WTC11 (cell line): Measurements from ENCODE around the gene ENG. TPM values are rescaled to one million over a fixed set of nuclear protein-coding genes. Genes with fewer than 3 reads are reported as not detected.

ENCODE experiments used
- ATAC-seq: fragments of 200-7000 bp; cut with Tn5 transposase; 2 replicates; pipeline ENCODE4 v1.10.0; 2021; ENCODE audit warnings: mild to moderate bottlenecking, moderate library complexity
- CTCF ChIA-PET: fragments of 300-600 bp; sonication (Branson Sonifier 250); formaldehyde crosslinking; loops from one replicate; lab custom pipeline; 2021; ENCODE audit warnings: antibody characterized with exemption; lab: Charles Lee
- POLR2A ChIA-PET: fragments of 350-600 bp; sonication (Branson Sonifier 250); formaldehyde crosslinking; loops from one replicate; lab custom pipeline; 2021; ENCODE audit warnings: antibody characterized with exemption; lab: Charles Lee
- DNase-seq: peaks from one replicate; pipeline ENCODE4 v3.0.0; 2021; ENCODE audit warnings: low spot score
- H3K27ac Mint-ChIP-seq: 2 replicates; pipeline ENCODE4 v1.8.0; 2021; ENCODE audit warnings: mixed read lengths
- H3K27me3 Mint-ChIP-seq: 2 replicates; pipeline ENCODE4 v1.8.0; 2021; ENCODE audit warnings: low read depth, mild to moderate bottlenecking, moderate library complexity, mixed read lengths
- H3K36me3 Mint-ChIP-seq: 2 replicates; pipeline ENCODE4 v1.8.0; 2021; ENCODE audit warnings: mixed read lengths
- H3K4me1 Mint-ChIP-seq: 2 replicates; pipeline ENCODE4 v1.8.0; 2022; ENCODE audit warnings: mixed read lengths
- H3K4me3 Mint-ChIP-seq: 2 replicates; pipeline ENCODE4 v1.8.0; 2021; ENCODE audit warnings: mild to moderate bottlenecking, moderate library complexity, mixed read lengths
- H3K9me3 Mint-ChIP-seq: 2 replicates; pipeline ENCODE4 v1.8.0; 2021; ENCODE audit warnings: mixed read lengths
- ATF1 ChIP-seq: sonication (generic); formaldehyde crosslinking; IDR thresholded peaks from 2 replicates; pipeline ENCODE4 v1.8.1; 2023; ENCODE audit warnings: mild to moderate bottlenecking, moderate library complexity, missing genetic modification reagents
- ATF2 ChIP-seq: sonication (generic); formaldehyde crosslinking; IDR thresholded peaks from 2 replicates; pipeline ENCODE4 v1.8.1; 2022; ENCODE audit warnings: low read depth, missing genetic modification reagents, borderline replicate concordance
- ESRRA ChIP-seq: sonication (generic); formaldehyde crosslinking; IDR thresholded peaks from 2 replicates; pipeline ENCODE4 v1.8.1; 2022; ENCODE audit warnings: mild to moderate bottlenecking, missing genetic modification reagents, borderline replicate concordance
- FOXP4 ChIP-seq: sonication (generic); formaldehyde crosslinking; IDR thresholded peaks from 2 replicates; pipeline ENCODE4 v1.8.0; 2022; ENCODE audit warnings: mild to moderate bottlenecking, missing genetic modification reagents
- HMGXB4 ChIP-seq: sonication (generic); formaldehyde crosslinking; IDR thresholded peaks from 2 replicates; pipeline ENCODE4 v1.8.1; 2023; ENCODE audit warnings: mild to moderate bottlenecking, moderate library complexity, missing genetic modification reagents
- IRF2 ChIP-seq: sonication (generic); formaldehyde crosslinking; IDR thresholded peaks from 2 replicates; pipeline ENCODE4 v1.8.0; 2022; ENCODE audit warnings: low read depth, missing genetic modification reagents, borderline replicate concordance
- JAZF1 ChIP-seq: fragments of 250-450 bp; sonication (Bioruptor Pico); IDR thresholded peaks from 2 replicates; pipeline ENCODE4 v1.9.0; 2021; ENCODE audit warnings: moderate library complexity, mild to moderate bottlenecking, inconsistent platforms
- NFATC4 ChIP-seq: fragments of 250-450 bp; sonication (Bioruptor Pico); IDR thresholded peaks from 2 replicates; pipeline ENCODE4 v1.9.0; 2021; ENCODE audit warnings: mild to moderate bottlenecking
- NFE2L1 ChIP-seq: sonication (generic); formaldehyde crosslinking; IDR thresholded peaks from 2 replicates; pipeline ENCODE4 v1.8.1; 2023; ENCODE audit warnings: missing genetic modification reagents
- NFYB ChIP-seq: sonication (generic); formaldehyde crosslinking; conservative IDR thresholded peaks from 2 replicates; pipeline ENCODE4 v1.8.0; 2022; ENCODE audit warnings: low read depth, missing genetic modification reagents
- NR1H2 ChIP-seq: sonication (generic); formaldehyde crosslinking; IDR thresholded peaks from 2 replicates; pipeline ENCODE4 v1.9.0; 2021; ENCODE audit warnings: mild to moderate bottlenecking, moderate library complexity, missing genetic modification reagents
- PREB ChIP-seq: sonication (generic); formaldehyde crosslinking; IDR thresholded peaks from 2 replicates; pipeline ENCODE4 v1.8.1; 2022; ENCODE audit warnings: mild to moderate bottlenecking, missing genetic modification reagents, moderate library complexity, borderline replicate concordance
- SMAD3 ChIP-seq: sonication (generic); formaldehyde crosslinking; IDR thresholded peaks from 2 replicates; pipeline ENCODE4 v1.8.0; 2022; ENCODE audit warnings: missing genetic modification reagents, mild to moderate bottlenecking, borderline replicate concordance
- SMAD4 ChIP-seq: sonication (generic); formaldehyde crosslinking; IDR thresholded peaks from 2 replicates; pipeline ENCODE4 v1.8.0; 2022; ENCODE audit warnings: mild to moderate bottlenecking, missing genetic modification reagents
- SOX15 ChIP-seq: fragments of 250-450 bp; sonication (Bioruptor Pico); IDR thresholded peaks from 2 replicates; pipeline ENCODE4 v1.9.0; 2021; ENCODE audit warnings: mild to moderate bottlenecking
- SP1 ChIP-seq: sonication (generic); formaldehyde crosslinking; conservative IDR thresholded peaks from 2 replicates; pipeline ENCODE4 v1.8.1; 2022; ENCODE audit warnings: missing genetic modification reagents
- TEAD4 ChIP-seq: sonication (generic); formaldehyde crosslinking; IDR thresholded peaks from 2 replicates; pipeline ENCODE4 v1.8.0; 2022; ENCODE audit warnings: mild to moderate bottlenecking, missing genetic modification reagents
- ZNF121 ChIP-seq: sonication (generic); formaldehyde crosslinking; IDR thresholded peaks from 2 replicates; pipeline ENCODE4 v1.8.0; 2023; ENCODE audit warnings: missing genetic modification reagents
- ZNF232 ChIP-seq: sonication (generic); formaldehyde crosslinking; IDR thresholded peaks from 2 replicates; pipeline ENCODE4 v1.8.0; 2022; ENCODE audit warnings: mild to moderate bottlenecking, missing genetic modification reagents
- ZNF263 ChIP-seq: sonication (generic); formaldehyde crosslinking; IDR thresholded peaks from 2 replicates; pipeline ENCODE4 v1.8.1; 2022; ENCODE audit warnings: low read depth, mild to moderate bottlenecking, moderate library complexity, missing genetic modification reagents
- ZSCAN18 ChIP-seq: fragments of 250-450 bp; sonication (Bioruptor Pico); IDR thresholded peaks from 2 replicates; pipeline ENCODE4 v2.1.2; 2022; ENCODE audit warnings: mild to moderate bottlenecking, moderate library complexity
- total RNA-seq: library from RNA; stranded (reverse); gene quantifications from 3 replicates; pipeline ENCODE4 v1.2.3, GENCODE V29; 2021
- TF ChIP-seq, protein P1 (sequence below): sonication (generic); formaldehyde crosslinking; IDR thresholded peaks from 2 replicates; pipeline ENCODE4 v1.8.1; 2023; ENCODE audit warnings: mild to moderate bottlenecking, missing genetic modification reagents, borderline replicate concordance

The ENG gene
- total RNA-seq, 1 experiment from 2014 or later, result 4.4 TPM

DNA sequence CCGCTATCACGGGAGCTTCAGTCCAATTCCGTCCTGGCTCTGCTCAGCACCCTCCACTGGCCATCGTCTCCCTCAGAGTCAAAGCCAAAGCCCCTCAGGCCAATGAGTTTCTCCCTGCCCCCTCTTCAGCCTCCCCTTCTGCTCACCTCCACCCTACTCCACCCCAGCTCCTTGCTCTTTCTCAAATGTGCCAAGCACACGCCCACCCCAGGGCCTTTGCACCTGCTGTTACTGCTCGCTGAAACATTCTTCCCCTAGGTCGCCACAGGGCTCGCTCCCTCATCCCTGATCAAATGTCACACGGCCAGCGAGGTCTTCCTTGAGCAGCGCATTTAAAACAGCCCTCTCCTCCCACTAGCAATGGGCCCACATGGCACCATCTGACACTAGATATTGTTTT is 6.3 kb upstream of the ENG start:
- Mint-ChIP-seq H3K36me3 (no peaks in the 10 kb centered on the region), H3K4me3 (no peak overlapping the region), H3K9me3 (no peaks in the 10 kb centered on the region), H3K27ac (no peak overlapping the region; the same call in 1 of the 2 replicates), H3K27me3 (no peaks in the 10 kb centered on the region), H3K4me1 (0 out of 2 replicates have a peak, but pooled peaks cover 2% of the 10 kb centered on the region)
- ChIA-PET CTCF (interaction anchor here (2.2 kb wide), 1 partner anchor 9 kb away, joined by 16 read pairs; no protein-coding TSS in a partner anchor), POLR2A (no interaction called here)
- ATAC-seq (no peak), DNase-seq (no peak)
- TF ChIP-seq ESRRA (CRISPR knock-in tag) (no peak), SMAD3 (CRISPR knock-in tag) (no peak), NR1H2 (no peak), ZNF232 (CRISPR knock-in tag) (no peak), NFYB (CRISPR knock-in tag) (no peak), SOX15 (no peak)

GRCh38 chr9:127860260-127860659 is 5.8 kb upstream of the ENG start:
- Mint-ChIP-seq H3K9me3 (no peaks in the 10 kb centered on the region), H3K27ac (no peak overlapping the region), H3K27me3 (no peaks in the 10 kb centered on the region), H3K36me3 (no peaks in the 10 kb centered on the region), H3K4me1 (0 out of 2 replicates have a peak, but pooled peaks cover 2% of the 10 kb centered on the region), H3K4me3 (no peak overlapping the region)
- ChIA-PET POLR2A (no interaction called here), CTCF (interaction anchor here (2.2 kb wide), 1 partner anchor 10 kb away, joined by 16 read pairs; no protein-coding TSS in a partner anchor)
- DNase-seq (no peak), ATAC-seq (no peak)
- TF ChIP-seq ZSCAN18, result no peak
- TF ChIP-seq NFATC4, result no peak
- TF ChIP-seq HMGXB4 (CRISPR knock-in tag), result no peak
- no peak for TF ChIP-seq NFE2L1 (CRISPR knock-in tag)
- TF ChIP-seq ATF1 (CRISPR knock-in tag), result no peak
- no peak for TF ChIP-seq JAZF1 (CRISPR knock-in tag)
- TF ChIP-seq SMAD4 (CRISPR knock-in tag), result no peak
- TF ChIP-seq FOXP4, result no peak
- no peak for TF ChIP-seq ZNF121 (CRISPR knock-in tag)
- no peak for TF ChIP-seq TEAD4 (CRISPR knock-in tag)
- TF ChIP-seq ZNF263 (CRISPR knock-in tag), result no peak

GRCh38 chr9:127858041-127858512 is 3.6 kb upstream of the ENG start:
- H3K9me3 Mint-ChIP-seq, result no peaks in the 10 kb centered on the region
- no peaks in the 10 kb centered on the region for H3K36me3 Mint-ChIP-seq
- ChIA-PET CTCF (interaction anchor here (8.1 kb wide), 1 partner anchor 11 kb away, joined by 79 read pairs; no protein-coding TSS in a partner anchor), POLR2A (no interaction called here)
- H3K4me3 Mint-ChIP-seq, result no peak overlapping the region
- no peak for DNase-seq
- H3K4me1 Mint-ChIP-seq, result peaks cover 7% of the 10 kb centered on the region; the same call in 1 of the 2 replicates
- no peaks in the 10 kb centered on the region for H3K27me3 Mint-ChIP-seq
- no peak for ATAC-seq
- H3K27ac Mint-ChIP-seq, result no peak overlapping the region
- TF ChIP-seq IRF2 (CRISPR knock-in tag), result no peak
- no peak for TF ChIP-seq PREB (CRISPR knock-in tag)
- TF ChIP-seq, protein P1, sequence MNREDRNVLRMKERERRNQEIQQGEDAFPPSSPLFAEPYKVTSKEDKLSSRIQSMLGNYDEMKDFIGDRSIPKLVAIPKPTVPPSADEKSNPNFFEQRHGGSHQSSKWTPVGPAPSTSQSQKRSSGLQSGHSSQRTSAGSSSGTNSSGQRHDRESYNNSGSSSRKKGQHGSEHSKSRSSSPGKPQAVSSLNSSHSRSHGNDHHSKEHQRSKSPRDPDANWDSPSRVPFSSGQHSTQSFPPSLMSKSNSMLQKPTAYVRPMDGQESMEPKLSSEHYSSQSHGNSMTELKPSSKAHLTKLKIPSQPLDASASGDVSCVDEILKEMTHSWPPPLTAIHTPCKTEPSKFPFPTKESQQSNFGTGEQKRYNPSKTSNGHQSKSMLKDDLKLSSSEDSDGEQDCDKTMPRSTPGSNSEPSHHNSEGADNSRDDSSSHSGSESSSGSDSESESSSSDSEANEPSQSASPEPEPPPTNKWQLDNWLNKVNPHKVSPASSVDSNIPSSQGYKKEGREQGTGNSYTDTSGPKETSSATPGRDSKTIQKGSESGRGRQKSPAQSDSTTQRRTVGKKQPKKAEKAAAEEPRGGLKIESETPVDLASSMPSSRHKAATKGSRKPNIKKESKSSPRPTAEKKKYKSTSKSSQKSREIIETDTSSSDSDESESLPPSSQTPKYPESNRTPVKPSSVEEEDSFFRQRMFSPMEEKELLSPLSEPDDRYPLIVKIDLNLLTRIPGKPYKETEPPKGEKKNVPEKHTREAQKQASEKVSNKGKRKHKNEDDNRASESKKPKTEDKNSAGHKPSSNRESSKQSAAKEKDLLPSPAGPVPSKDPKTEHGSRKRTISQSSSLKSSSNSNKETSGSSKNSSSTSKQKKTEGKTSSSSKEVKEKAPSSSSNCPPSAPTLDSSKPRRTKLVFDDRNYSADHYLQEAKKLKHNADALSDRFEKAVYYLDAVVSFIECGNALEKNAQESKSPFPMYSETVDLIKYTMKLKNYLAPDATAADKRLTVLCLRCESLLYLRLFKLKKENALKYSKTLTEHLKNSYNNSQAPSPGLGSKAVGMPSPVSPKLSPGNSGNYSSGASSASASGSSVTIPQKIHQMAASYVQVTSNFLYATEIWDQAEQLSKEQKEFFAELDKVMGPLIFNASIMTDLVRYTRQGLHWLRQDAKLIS (CRISPR knock-in tag), result no peak
- TF ChIP-seq NR1H2, result no peak
- TF ChIP-seq NFYB (CRISPR knock-in tag), result no peak
- TF ChIP-seq SP1 (CRISPR knock-in tag), result no peak
- no peak for TF ChIP-seq ATF2
